AG09309 (cell line): ENCODE results near the gene ACOT11.

Experiments used
- DNase-seq: peaks from one replicate; pipeline ENCODE4 v3.0.0-alpha.2; 2010; ENCODE audit warnings: low read depth
- H3K4me3 ChIP-seq: 2 replicates; pipeline ENCODE4 v1.5.1; 2011; ENCODE audit warnings: mild to moderate bottlenecking, low read depth, low read length, moderate library complexity; ENCODE audit not compliant: control insufficient read depth
- CTCF ChIP-seq: IDR thresholded peaks from 2 replicates; pipeline ENCODE4 v1.5.1; 2011; ENCODE audit warnings: mild to moderate bottlenecking, low read depth, low read length, inconsistent platforms; ENCODE audit not compliant: insufficient read depth, control insufficient read depth; ENCODE audit errors: missing control alignments

Gene ACOT11

DNA sequence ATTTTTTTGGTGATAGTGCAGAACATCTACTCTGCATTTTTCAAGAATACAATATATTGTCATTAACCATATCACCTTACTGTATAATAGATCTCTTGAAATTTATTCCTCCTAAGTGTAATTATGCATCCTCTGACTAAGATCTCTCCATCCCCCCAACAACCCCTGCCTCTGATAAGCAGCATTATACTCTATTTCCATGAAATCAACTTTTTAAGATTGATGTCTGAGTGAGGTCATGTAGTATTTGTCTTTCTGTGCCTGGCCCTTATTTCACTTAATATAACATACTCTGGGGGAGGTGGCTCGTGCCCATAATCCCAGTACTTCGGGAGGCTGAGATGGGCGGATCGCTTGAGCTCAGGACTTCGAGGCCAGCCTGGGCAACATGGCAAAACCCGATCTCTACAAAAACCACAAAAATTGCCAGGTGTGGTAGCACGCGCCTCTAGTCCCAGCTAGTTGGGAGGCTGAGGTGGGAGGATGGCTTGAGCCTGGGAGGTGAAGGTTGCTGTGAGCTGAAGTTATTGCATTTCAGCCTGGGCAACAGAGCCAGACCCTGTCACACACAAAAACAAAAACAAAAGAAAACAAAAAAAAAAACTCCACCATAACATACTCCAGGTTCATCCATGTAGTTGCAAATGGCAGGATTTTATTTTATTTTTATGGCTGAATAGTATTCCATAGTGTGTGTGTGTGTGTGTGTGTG, 5.7 kb downstream of the ACOT11 start:
- TF ChIP-seq CTCF: no peak
- no peak for DNase-seq
- H3K4me3 ChIP-seq: no peak overlapping the region

- no peak for TF ChIP-seq CTCF
- no peak overlapping the region for H3K4me3 ChIP-seq
- DNase-seq: no peak
These were observed 8.1 kb downstream of the ACOT11 start for GRCh38 chr1:54556110-54556509.

DNA sequence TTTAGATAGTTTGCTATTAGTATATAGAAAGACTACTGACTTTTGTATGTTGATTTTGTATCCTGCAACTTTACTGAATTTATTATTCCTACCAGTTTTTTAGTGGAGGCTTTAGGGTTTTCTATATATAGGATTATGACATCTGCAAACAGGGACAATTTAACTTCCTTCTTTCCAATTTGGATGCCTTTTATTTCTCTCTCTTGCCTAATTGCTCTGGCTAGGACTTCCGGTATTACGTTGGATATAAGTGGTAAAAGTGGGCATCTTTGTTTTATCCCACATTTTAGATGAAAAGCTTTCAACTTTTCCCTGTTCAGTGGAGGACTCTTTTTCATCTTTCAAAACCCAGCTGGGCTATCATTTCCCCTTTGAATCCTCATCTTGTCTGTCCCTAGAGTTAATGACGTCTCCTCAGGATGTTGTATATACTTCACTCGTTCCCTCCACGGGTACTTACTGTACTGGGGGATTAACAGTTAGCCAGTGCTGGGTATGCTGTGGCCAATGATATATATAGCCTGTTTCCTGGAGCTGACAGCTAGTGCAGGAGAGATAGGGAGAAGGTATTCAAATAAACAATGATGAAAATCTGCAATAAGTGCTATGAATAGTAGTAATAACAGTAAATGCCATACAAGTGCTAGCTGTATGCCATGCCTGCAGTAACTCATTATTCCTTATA, 9.8 kb downstream of the ACOT11 start:
- TF ChIP-seq CTCF: no peak
- DNase-seq: no peak
- H3K4me3 ChIP-seq: no peak overlapping the region

- TF ChIP-seq CTCF: no peak
- H3K4me3 ChIP-seq: no peak overlapping the region
- no peak for DNase-seq
These were observed 10.5 kb downstream of the ACOT11 start for GRCh38 chr1:54558434-54559030.

DNA sequence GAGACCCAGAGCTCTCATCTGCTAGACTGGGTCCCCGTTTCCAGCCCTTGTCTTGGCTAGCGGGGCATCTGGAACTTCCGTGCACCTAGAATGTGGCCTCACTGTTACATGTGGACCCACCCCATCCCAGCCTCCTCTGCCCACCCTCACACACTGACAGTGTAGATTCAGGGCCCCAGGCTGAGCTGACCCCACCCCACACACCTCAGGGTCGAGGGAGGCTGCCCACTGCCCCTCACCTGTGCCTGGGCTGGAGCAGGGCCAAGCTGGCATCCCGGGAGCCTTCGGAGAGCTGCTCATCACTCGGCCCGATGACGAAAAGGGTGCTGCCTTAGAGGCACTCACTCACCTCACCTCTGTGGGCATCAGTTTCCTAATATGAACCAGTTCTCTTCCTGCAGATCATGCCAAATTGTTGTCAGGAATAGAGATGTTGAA, 11.1 kb downstream of the ACOT11 start:
- no peak for TF ChIP-seq CTCF
- DNase-seq: no peak
- no peak overlapping the region for H3K4me3 ChIP-seq

GRCh38 chr1:54559771-54560231, 11.8 kb downstream of the ACOT11 start:
- TF ChIP-seq CTCF: no peak
- H3K4me3 ChIP-seq: no peak overlapping the region
- DNase-seq: no peak
